ENCODE measurements around the gene KCTD4.

- no peak for TF ChIP-seq EZH2 (IDR thresholded peaks at IDR 0.05; ENCODE audit: low read depth)
- TF ChIP-seq, protein P1, sequence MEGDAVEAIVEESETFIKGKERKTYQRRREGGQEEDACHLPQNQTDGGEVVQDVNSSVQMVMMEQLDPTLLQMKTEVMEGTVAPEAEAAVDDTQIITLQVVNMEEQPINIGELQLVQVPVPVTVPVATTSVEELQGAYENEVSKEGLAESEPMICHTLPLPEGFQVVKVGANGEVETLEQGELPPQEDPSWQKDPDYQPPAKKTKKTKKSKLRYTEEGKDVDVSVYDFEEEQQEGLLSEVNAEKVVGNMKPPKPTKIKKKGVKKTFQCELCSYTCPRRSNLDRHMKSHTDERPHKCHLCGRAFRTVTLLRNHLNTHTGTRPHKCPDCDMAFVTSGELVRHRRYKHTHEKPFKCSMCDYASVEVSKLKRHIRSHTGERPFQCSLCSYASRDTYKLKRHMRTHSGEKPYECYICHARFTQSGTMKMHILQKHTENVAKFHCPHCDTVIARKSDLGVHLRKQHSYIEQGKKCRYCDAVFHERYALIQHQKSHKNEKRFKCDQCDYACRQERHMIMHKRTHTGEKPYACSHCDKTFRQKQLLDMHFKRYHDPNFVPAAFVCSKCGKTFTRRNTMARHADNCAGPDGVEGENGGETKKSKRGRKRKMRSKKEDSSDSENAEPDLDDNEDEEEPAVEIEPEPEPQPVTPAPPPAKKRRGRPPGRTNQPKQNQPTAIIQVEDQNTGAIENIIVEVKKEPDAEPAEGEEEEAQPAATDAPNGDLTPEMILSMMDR (conservative IDR thresholded peaks at IDR 0.05): no peak
These were observed 39.3 kb upstream of the KCTD4 start for GRCh38 chr13:45240143-45240542.

Measured in PC-9 (cell line).